ENCODE data around the gene EYA3.

EYA3 gene

DNA sequence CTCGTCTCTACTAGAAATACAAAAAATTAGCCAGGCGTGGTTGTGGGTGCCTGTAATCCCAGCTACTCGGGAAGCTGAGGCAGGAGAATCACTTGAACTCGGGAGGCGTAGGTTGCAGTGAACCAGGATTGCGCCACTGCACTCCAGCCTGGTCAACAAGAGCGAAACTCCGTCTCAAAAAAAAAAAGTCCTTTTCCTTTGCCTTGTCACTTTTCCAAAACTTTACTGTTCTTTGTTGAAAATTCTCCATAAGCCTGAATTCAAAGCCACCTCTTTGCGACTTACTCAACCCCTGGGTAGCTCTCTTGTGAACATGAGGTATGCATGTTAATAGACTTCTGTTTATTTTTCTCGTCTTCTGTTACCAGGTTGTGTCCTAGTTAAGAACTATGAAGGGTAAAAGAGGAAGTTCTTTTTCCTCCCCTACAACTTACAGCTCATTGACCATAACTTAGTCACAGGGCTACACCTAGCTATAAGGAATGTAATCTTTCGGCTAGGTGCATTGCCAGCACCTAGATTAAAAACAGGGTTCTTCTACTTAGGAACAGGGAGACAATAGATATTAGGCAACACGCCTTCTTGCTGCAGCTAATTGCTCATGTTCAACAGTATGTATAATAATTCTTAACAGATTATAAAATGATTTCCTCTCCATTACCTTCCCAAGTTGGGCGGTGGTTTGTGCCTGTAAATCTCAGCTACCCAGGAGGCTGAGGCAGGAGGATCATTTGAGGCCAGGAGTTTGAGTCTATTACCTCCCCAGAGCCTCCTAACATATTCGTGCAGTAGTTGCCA is 47.2 kb upstream of the EYA3 start:
- DNase-seq, result no peak
- no peaks in the 10 kb centered on the region for H3K36me3 ChIP-seq (replicated peaks; ENCODE audit: insufficient read depth, low read length)
- H2AFZ ChIP-seq (ENCODE audit: low read length), result no peak overlapping the region
- H3K4me1 ChIP-seq (ENCODE audit: low read length), result peaks cover 10% of the 10 kb centered on the region
- TF ChIP-seq EZH2 (optimal IDR thresholded peaks at IDR 0.05; ENCODE audit: low read depth, low read length), result no peak
- no peak for TF ChIP-seq EZH2phosphoT487 (IDR thresholded peaks at IDR 0.05; ENCODE audit: low read length)
- no peak for TF ChIP-seq CTCF (IDR thresholded peaks at IDR 0.05; ENCODE audit: low read length)
- H3K9ac ChIP-seq (ENCODE audit: low read length), result no peak overlapping the region
- no peak overlapping the region for H3K27ac ChIP-seq (ENCODE audit: low read length)
- H3K9me2 ChIP-seq (replicated peaks; ENCODE audit: insufficient read depth, low read length), result no peaks in the 10 kb centered on the region
- no peak overlapping the region for H3K4me3 ChIP-seq (ENCODE audit: low read length)
- no peaks in the 10 kb centered on the region for H3K9me3 ChIP-seq (replicated peaks; ENCODE audit: insufficient read depth, low read length)
- no peak overlapping the region for H3K4me2 ChIP-seq (ENCODE audit: low read depth, low read length)
- no peaks in the 10 kb centered on the region for H4K20me1 ChIP-seq (ENCODE audit: insufficient read depth, low read length)
- no peaks in the 10 kb centered on the region for H3F3A ChIP-seq (ENCODE audit: insufficient read depth, low read length)
- H3K79me2 ChIP-seq (ENCODE audit: low read length), result no peaks in the 10 kb centered on the region
- H3K27me3 ChIP-seq (replicated peaks; ENCODE audit: insufficient read depth, low read length), result no peaks in the 10 kb centered on the region

GRCh38 chr1:28134651-28135207 is 46.3 kb upstream of the EYA3 start:
- Histone ChIP-seq H3K4me3 (ENCODE audit: low read length) (no peak overlapping the region), H4K20me1 (ENCODE audit: insufficient read depth, low read length) (no peaks in the 10 kb centered on the region), H3K9me2 (replicated peaks; ENCODE audit: insufficient read depth, low read length) (no peaks in the 10 kb centered on the region), H3K27me3 (replicated peaks; ENCODE audit: insufficient read depth, low read length) (no peaks in the 10 kb centered on the region), H3K4me1 (ENCODE audit: low read length) (peaks cover 10% of the 10 kb centered on the region), H3K79me2 (ENCODE audit: low read length) (no peaks in the 10 kb centered on the region), H3K4me2 (ENCODE audit: low read depth, low read length) (no peak overlapping the region), H3K27ac (ENCODE audit: low read length) (no peak overlapping the region), H3F3A (ENCODE audit: insufficient read depth, low read length) (no peaks in the 10 kb centered on the region), H3K9ac (ENCODE audit: low read length) (no peak overlapping the region), H3K36me3 (replicated peaks; ENCODE audit: insufficient read depth, low read length) (no peaks in the 10 kb centered on the region), H2AFZ (ENCODE audit: low read length) (no peak overlapping the region), H3K9me3 (replicated peaks; ENCODE audit: insufficient read depth, low read length) (no peaks in the 10 kb centered on the region)
- TF ChIP-seq EZH2 (optimal IDR thresholded peaks at IDR 0.05; ENCODE audit: low read depth, low read length), result no peak
- TF ChIP-seq EZH2phosphoT487 (IDR thresholded peaks at IDR 0.05; ENCODE audit: low read length), result no peak
- TF ChIP-seq CTCF (IDR thresholded peaks at IDR 0.05; ENCODE audit: low read length), result no peak
- DNase-seq, result no peak

DNA sequence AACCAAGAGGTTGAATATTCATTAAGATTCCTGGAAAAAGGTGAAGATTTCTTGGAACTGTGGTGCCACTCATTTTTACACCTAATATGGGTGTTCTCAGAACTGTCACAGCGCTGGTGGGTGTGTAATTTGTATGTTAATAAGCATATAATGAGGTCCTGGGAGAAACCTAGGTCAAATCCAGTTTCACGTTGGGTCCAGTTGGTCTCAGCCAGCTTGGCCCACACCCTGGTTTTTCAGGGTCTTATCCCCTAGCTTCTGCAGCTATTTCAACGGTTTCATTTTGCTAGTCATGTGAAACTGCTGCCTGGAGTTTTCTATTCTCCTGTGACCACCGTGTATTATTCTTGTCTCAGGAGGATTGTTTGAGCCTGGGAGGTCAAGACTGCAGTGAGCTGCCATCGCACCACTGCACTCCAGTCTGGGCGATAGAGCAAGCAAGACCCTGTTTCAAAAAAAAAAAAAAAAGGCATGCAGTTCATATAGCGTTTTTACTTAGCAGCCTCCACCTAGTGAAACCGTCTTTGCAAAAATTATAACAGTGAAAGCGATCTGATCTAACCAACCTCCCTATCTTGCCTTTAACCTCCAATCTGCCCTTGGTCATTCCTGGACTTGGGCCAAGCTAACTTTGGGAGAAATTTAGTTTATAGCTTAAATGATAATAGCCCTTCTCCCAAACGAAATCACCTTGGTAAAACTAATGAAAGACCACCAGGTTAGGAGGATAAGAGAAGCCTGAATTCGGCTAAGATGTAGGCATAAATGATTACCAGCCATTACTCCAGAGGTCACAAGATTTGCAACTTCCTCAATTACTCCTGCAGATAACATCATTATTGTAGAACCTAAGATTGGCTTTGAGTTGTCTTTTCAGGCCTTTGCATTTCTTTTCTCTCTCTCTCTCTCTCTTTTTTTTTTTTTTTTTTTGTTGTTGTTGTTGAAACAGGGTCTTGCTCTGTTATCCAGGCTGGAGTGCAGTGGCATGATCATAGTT is 44.1 kb upstream of the EYA3 start:
- no peaks in the 10 kb centered on the region for H4K20me1 ChIP-seq (ENCODE audit: insufficient read depth, low read length)
- H3K9ac ChIP-seq (ENCODE audit: low read length), result no peak overlapping the region
- TF ChIP-seq EZH2phosphoT487 (IDR thresholded peaks at IDR 0.05; ENCODE audit: low read length), result no peak
- TF ChIP-seq EZH2 (optimal IDR thresholded peaks at IDR 0.05; ENCODE audit: low read depth, low read length), result no peak
- no peak for TF ChIP-seq CTCF (IDR thresholded peaks at IDR 0.05; ENCODE audit: low read length)
- no peaks in the 10 kb centered on the region for H3K27me3 ChIP-seq (replicated peaks; ENCODE audit: insufficient read depth, low read length)
- H2AFZ ChIP-seq (ENCODE audit: low read length), result no peak overlapping the region
- no peaks in the 10 kb centered on the region for H3K9me3 ChIP-seq (replicated peaks; ENCODE audit: insufficient read depth, low read length)
- no peak overlapping the region for H3K27ac ChIP-seq (ENCODE audit: low read length)
- H3K4me2 ChIP-seq (ENCODE audit: low read depth, low read length), result peak overlapping the region; percentile 56; the same call in 1 of the 2 replicates
- no peaks in the 10 kb centered on the region for H3F3A ChIP-seq (ENCODE audit: insufficient read depth, low read length)
- peak; percentile 21 for DNase-seq
- H3K36me3 ChIP-seq (replicated peaks; ENCODE audit: insufficient read depth, low read length), result no peaks in the 10 kb centered on the region
- H3K79me2 ChIP-seq (ENCODE audit: low read length), result no peaks in the 10 kb centered on the region
- H3K4me3 ChIP-seq (ENCODE audit: low read length), result no peak overlapping the region
- no peaks in the 10 kb centered on the region for H3K9me2 ChIP-seq (replicated peaks; ENCODE audit: insufficient read depth, low read length)
- peaks cover 10% of the 10 kb centered on the region for H3K4me1 ChIP-seq (ENCODE audit: low read length)

All from MM.1S (cell line).